Thyroid gland (tissue), 4 donors: ENCODE data around the gene MME.

Source experiments
- POLR2A ChIP-seq, 2 donors: fragments of 450-650 bp; IDR thresholded peaks; one replicate each; pipeline ENCODE4 v1.6.1; 2017; ENCODE audit warnings: antibody characterized with exemption in 2 of 2, mild to moderate bottlenecking in 2 of 2, moderate library complexity in 1 of 2
- TF ChIP-seq, protein P1 (sequence below), 6 experiments: fragments of 200-600 bp in 3 of 6; fragments of 450-650 bp in 3 of 6; sonication (generic) in 3 of 6; IDR thresholded peaks; one replicate each; pipeline ENCODE4 v1.5.1; 2016 to 2019; ENCODE audit warnings: antibody characterized with exemption in 6 of 6, mild to moderate bottlenecking in 2 of 6, inconsistent platforms in 1 of 6, moderate library complexity in 1 of 6

GRCh38 chr3:155097009-155097349, 16.9 kb downstream of the MME start:
- TF ChIP-seq, protein P1, sequence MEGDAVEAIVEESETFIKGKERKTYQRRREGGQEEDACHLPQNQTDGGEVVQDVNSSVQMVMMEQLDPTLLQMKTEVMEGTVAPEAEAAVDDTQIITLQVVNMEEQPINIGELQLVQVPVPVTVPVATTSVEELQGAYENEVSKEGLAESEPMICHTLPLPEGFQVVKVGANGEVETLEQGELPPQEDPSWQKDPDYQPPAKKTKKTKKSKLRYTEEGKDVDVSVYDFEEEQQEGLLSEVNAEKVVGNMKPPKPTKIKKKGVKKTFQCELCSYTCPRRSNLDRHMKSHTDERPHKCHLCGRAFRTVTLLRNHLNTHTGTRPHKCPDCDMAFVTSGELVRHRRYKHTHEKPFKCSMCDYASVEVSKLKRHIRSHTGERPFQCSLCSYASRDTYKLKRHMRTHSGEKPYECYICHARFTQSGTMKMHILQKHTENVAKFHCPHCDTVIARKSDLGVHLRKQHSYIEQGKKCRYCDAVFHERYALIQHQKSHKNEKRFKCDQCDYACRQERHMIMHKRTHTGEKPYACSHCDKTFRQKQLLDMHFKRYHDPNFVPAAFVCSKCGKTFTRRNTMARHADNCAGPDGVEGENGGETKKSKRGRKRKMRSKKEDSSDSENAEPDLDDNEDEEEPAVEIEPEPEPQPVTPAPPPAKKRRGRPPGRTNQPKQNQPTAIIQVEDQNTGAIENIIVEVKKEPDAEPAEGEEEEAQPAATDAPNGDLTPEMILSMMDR (IDR thresholded peaks at IDR 0.05), result no peak
- TF ChIP-seq POLR2A (IDR thresholded peaks at IDR 0.05), result no peak
